Hepatocyte (in vitro differentiated cells): Measurements from ENCODE around the gene FBXL20.

Experiments used
- CTCF ChIP-seq: fragments of 200-600 bp; sonication (generic); IDR thresholded peaks from 2 replicates; pipeline ENCODE4 v1.5.1; 2016; ENCODE audit warnings: antibody characterized with exemption, mild to moderate bottlenecking; ENCODE audit not compliant: poor library complexity
- EZH2 ChIP-seq: fragments of 200-600 bp; sonication (generic); IDR thresholded peaks from 2 replicates; pipeline ENCODE4 v1.6.1; 2016; ENCODE audit warnings: antibody characterized with exemption, mild to moderate bottlenecking, borderline replicate concordance
- EZH2phosphoT487 ChIP-seq: fragments of 200-600 bp; sonication (generic); IDR thresholded peaks from one replicate; pipeline ENCODE4 v1.6.1; 2018; ENCODE audit warnings: antibody characterized with exemption, mild to moderate bottlenecking, low read depth, moderate library complexity; ENCODE audit not compliant: unreplicated experiment, severe bottlenecking

GRCh38 chr17:39283896-39284295 lies 117.5 kb downstream of the FBXL20 start:
- TF ChIP-seq EZH2, result no peak
- TF ChIP-seq CTCF, result no peak
- no peak for TF ChIP-seq EZH2phosphoT487
